ENCODE results near the gene OR2A25.

OR2A25 gene

DNA sequence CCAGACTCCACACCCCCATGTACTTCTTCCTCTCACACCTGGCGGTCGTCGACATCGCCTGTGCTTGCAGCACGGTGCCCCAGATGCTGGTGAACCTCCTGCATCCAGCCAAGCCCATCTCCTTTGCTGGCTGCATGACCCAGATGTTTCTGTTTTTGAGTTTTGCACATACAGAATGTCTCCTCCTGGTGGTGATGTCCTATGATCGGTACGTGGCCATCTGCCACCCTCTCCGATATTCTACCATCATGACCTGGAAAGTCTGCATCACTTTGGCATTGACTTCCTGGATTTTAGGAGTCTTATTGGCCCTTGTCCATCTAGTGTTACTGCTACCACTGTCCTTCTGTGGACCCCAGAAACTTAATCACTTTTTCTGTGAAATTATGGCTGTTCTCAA is 4.8 kb downstream of the OR2A25 start:
- no peak for DNase-seq (ENCODE audit: low read depth)

DNA sequence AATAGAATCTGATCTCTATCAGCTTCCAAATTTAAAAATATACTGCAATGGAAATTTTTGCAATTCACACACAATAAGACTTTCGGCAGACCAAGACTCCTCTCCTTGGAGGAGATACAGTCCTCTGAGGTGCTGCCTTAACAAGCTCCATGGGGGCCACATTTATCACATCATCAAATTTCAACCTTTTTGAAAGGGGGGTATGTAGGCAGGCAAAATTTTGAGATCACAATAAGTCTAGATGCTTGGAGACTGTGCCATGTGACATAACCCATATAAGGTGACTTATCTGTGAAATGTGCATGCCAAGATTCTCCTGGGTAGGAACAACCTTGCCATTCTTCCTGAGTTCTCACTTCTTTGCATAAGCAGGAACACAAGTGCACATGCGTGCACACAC is 16.4 kb downstream of the OR2A25 start, which contains the start of gene OR2A12:
TSS of gene OR2A12 (plus strand) at position 301 of the 400 bp plus-strand sequence. CDS start 8,830 bp downstream, outside the sequence.
- DNase-seq (ENCODE audit: low read depth) = no peak

DNA sequence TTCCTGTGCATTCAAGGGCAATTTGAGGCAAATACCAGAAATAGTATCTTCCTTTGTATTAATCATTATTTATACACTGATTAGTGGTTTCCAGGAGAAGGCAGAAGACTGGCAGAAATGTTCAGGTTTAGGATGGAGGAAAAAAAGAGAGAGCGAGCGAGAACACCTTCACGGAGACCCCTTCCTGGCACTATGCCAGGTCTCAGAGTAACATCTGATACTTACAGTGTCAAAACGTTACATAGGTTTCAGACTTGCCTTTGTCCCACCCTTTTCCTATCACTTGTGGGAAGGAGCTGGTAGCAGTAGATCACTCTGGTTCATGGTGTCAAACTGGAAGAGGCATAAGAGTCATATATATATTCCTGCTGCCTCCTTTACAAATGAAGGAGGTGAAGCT is 17.1 kb downstream of the OR2A25 start:
- no peak for DNase-seq (ENCODE audit: low read depth)

DNA sequence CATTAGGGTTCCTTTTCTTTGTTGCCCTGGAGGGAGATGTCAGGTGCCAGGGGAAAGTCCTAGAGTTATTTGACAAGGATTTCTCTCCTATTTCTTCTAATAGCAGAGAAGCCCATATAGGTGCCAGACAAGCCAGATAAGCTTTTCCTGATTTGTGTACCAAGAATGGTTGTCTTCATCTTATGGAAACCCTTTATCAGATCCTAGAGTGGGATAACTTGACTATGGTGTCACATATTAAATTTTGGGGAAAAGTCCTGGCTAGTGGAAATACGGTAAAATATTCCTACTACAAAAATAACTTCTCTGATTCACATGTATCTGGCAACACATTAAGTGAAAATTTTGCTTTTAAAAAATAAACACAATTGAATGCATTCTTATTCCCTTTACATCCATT is 17.6 kb downstream of the OR2A25 start:
- no peak for DNase-seq (ENCODE audit: low read depth)

DNA sequence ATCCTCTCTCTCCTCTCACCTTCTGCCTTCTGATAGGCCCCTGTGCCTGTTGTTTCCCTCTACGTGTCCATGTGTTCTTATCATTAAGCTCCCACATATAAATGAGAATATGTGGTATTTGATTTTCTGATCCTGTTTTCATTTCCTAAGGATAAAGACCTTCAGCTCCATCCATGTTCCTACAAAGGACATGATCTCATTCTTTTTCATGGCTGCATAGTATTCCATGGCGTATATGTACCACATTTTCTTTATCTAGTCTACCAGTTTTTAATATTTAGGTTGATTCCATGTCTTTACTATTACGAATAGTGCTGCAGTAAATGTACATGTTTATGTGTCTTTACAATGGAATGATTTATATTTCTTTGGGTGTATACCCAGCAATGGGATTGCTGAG is 21.1 kb downstream of the OR2A25 start:
- no peak for DNase-seq (ENCODE audit: low read depth)

DNA sequence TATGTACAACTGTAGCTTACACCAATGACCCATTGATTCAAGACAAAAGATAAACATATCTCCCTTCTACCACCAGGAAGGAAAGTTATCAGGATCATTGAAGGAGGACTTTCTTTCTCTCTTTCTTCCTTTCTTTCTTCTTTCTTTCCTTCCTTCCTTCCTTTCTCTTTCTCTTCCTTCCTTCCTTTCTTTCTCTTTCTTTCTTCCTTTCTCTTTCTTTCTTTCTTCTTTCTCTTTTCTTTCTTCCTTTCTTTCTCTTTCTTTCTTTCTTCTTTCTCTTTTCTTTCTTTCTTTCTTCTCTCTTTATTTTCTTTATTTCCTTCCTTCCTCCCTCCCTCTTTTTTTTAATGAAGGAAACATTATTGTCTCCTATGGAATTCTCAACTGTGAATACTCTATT is 29.2 kb downstream of the OR2A25 start:
- no peak for DNase-seq (ENCODE audit: low read depth)

DNA sequence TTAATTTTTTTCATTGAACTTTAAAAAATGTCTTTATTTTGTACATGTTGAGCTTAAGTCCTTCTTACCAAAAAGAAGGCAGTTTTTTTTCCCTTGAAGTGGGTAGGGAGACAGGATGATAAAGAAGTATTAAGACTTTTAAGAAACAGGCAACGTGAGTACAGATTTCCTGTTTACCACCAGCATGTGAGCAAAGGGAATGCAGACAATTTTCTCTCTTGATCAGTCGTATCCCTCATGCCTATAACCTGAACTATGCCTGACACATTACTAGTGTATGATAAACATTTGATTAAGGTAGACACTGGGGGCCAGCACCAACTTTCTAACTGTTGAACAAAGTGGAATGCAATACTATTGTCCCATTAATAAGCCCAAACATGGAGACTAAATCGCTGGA is 31.0 kb downstream of the OR2A25 start:
- no peak for DNase-seq (ENCODE audit: low read depth)

DNA sequence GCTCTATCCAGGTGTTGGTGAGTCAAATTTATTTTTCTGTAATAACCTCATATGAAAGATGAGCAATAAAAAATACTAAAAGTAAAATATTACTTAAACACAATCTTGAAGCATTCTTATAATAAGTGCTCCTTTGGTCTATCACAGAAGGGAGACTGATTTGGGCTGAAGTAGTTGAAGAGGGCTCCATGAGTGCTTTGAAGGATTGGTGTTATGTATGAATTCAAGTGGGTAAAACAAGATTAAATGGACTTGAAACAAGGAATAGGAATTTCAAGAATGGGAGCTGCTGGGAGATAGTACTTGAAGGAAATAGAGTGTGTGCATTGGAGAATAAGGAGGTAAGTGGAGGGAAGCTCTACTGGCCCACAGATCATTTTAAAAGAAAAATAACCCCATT is 32.4 kb downstream of the OR2A25 start:
- no peak for DNase-seq (ENCODE audit: low read depth)

DNA sequence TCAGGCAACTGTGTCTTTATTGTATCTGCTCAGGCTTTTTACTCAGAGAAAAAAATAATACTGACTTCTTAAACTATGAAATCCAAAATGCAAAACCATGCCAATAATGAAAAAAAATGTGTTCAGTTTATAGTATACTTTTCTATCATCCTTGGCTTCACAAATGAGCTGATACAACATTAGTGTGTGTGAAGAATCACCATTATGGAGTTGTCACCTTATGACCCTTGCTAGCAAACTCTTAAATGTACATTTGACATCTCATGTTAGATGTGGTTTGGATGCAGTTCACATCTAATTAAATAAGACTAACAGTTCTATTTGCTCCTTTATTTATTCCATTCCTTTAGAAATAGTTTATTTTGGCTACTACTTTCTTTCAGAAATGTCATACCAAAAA is 35.6 kb downstream of the OR2A25 start:
- no peak for DNase-seq (ENCODE audit: low read depth)

DNA sequence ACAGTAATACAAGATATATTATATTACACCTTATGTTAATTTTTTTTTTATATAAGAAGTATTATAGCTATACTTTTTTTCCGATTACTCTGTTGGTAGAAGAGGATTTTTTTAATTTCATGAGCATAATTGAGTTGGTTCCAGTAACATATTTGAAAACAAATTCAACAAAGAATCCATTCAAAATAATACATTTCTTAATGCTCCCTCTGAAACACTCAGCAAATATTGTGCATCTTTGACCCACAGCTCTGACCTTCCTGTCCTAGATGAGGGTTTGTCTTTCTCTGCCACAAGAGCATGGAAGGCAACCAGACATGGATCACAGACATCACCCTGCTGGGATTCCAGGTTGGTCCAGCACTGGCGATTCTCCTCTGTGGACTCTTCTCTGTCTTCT is 39.7 kb downstream of the OR2A25 start, which contains the start of gene OR2A2:
TSS of gene OR2A2 (plus strand) at position 301 of the 400 bp plus-strand sequence. CDS start at position 301, 0 bp downstream.
- DNase-seq (ENCODE audit: low read depth) = no peak

DNA sequence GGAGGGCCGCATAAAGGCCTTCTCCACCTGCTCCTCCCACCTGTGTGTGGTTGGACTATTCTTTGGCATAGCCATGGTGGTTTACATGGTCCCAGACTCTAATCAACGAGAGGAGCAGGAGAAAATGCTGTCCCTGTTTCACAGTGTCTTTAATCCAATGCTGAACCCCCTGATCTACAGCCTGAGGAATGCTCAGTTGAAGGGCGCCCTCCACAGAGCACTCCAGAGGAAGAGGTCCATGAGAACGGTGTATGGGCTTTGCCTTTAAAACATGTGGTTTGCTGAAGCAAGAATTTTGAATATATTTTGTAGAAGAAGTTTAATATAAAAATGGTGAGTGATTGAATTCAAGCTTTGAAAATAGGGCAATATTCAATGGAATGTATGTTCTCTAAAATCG is 40.7 kb downstream of the OR2A25 start:
- DNase-seq (ENCODE audit: low read depth) = no peak

DNA sequence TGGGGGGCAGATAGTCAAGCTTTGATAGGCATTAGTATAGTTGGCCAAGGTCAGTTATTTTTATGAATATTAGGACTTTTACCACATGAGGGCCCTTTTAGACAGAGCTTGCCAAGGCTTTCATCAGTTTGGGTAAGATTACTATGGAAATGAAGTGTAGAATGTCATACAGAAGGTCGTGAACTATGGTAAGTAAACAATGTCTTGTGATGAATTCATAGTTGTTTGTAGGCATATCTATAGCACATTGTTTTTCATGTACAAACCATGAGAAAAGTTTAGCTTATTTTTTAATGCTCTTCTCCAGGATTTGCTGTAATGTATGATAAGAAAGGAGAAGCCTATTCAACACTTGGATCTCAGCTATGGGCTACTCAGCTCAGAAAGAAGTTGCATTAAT is 44.0 kb downstream of the OR2A25 start:
- no peak for DNase-seq (ENCODE audit: low read depth)

DNA sequence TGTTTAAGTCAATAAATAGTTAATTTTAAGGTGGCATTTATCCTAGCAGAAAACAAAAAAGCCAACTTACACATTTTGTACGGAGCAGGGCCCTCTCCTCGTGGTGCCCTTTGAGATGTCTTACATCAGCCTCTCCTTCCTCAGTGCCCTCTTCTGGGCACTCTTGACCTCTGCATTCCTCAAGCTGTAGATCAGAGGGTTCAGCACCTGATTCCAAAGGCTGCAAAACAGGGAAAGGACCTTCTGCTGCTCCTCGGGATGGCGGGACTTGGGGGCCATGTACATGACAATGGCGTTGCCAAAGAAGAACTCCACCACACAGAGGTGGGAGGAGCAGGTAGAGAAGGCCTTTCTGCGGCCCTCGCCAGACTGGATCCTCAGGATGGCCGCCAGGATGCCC is 48.7 kb downstream of the OR2A25 start:
- no peak for DNase-seq (ENCODE audit: low read depth)

DNA sequence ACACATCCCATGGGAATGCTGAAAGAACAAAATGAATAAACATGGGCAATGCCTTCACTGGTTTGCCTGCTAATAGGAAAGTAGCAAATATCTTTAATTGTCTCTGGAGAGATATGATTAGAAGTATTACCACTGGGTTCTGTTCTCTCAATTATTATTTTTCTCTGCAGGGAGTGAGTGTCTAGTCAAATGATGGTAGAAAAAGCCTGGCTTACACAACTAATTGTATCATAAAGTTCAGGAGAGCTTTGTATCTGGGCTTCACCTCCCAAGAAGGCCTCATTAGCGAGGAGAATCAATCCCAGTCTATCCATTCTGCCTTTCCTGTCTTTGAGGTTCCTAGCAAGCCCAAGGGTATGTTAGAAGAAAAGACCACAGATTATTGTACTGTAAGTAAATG is 53.3 kb downstream of the OR2A25 start, which contains the start of gene OR2A14:
TSS of gene OR2A14 (plus strand) at position 301 of the 400 bp plus-strand sequence. CDS start 5,937 bp downstream, outside the sequence.
- DNase-seq (ENCODE audit: low read depth) = no peak

Measured in stimulated activated CD8-positive, alpha-beta memory T cell treated with anti-CD3 and anti-CD28 coated beads, Interleukin-15, amount 100 ng/mL, for 24 hours (primary cell).